HepG2 (cell line): ENCODE measurements around the gene PEX10. TPM values are rescaled to one million over a fixed set of nuclear protein-coding genes. Genes with fewer than 3 reads are reported as not detected.
A peak's percentile ranks its signal among the peaks of the same experiment; 100 is the strongest.

Experiments
- BCL6 ChIP-seq: IDR thresholded peaks from 2 replicates; pipeline ENCODE4 v1.6.1; 2016; ENCODE audit warnings: missing genetic modification reagents, missing compliant biosample characterization
- BHLHE40 ChIP-seq: IDR thresholded peaks from 2 replicates; pipeline ENCODE4 v1.6.1; 2011; ENCODE audit warnings: low read length, improper control_type of control experiment
- CCAR2 ChIP-seq: fragments of 200-400 bp; formaldehyde crosslinking; optimal IDR thresholded peaks from 2 replicates; pipeline ENCODE3; 2018; ENCODE audit warnings: low read depth, mild to moderate bottlenecking, low read length, moderate library complexity
- HNF4A ChIP-seq: sonication (generic); formaldehyde crosslinking; IDR thresholded peaks from 2 replicates; pipeline ENCODE4 v1.4.0; 2020; ENCODE audit warnings: missing genetic modification reagents
- HOMEZ ChIP-seq: IDR thresholded peaks from 2 replicates; pipeline ENCODE4 v1.6.1; 2016; ENCODE audit warnings: low read depth
- MAFG ChIP-seq: sonication (generic); formaldehyde crosslinking; IDR thresholded peaks from 2 replicates; pipeline ENCODE4 v1.5.1; 2020; ENCODE audit warnings: mild to moderate bottlenecking, missing genetic modification reagents
- NFAT5 ChIP-seq: sonication (generic); formaldehyde crosslinking; IDR thresholded peaks from 2 replicates; pipeline ENCODE4 v1.4.0; 2020; ENCODE audit warnings: missing genetic modification reagents
- NFE2L1 ChIP-seq: sonication (generic); formaldehyde crosslinking; IDR thresholded peaks from 2 replicates; pipeline ENCODE4 v1.4.0; 2020; ENCODE audit warnings: missing genetic modification reagents, mild to moderate bottlenecking, borderline replicate concordance
- NR0B2 ChIP-seq: sonication (generic); formaldehyde crosslinking; IDR thresholded peaks from 2 replicates; pipeline ENCODE4 v1.4.0; 2020; ENCODE audit warnings: mild to moderate bottlenecking, missing genetic modification reagents
- SP4 ChIP-seq: sonication (generic); formaldehyde crosslinking; IDR thresholded peaks from 2 replicates; pipeline ENCODE4 v1.8.1; 2023; ENCODE audit warnings: mild to moderate bottlenecking, missing genetic modification reagents
- TGIF2 ChIP-seq: IDR thresholded peaks from 2 replicates; pipeline ENCODE4 v1.6.1; 2016; ENCODE audit warnings: control low read depth, missing compliant biosample characterization
- ZMYM3 ChIP-seq: sonication (generic); formaldehyde crosslinking; IDR thresholded peaks from 2 replicates; pipeline ENCODE4 v1.5.1; 2020; ENCODE audit warnings: mild to moderate bottlenecking, missing genetic modification reagents
- ZNF101 ChIP-seq: sonication (generic); formaldehyde crosslinking; IDR thresholded peaks from 2 replicates; pipeline ENCODE4 v1.4.0; 2020; ENCODE audit warnings: mild to moderate bottlenecking, low read depth, missing genetic modification reagents, borderline replicate concordance
- ZNF20 ChIP-seq: sonication (generic); formaldehyde crosslinking; IDR thresholded peaks from 2 replicates; pipeline ENCODE4 v1.4.0; 2020; ENCODE audit warnings: mild to moderate bottlenecking, moderate library complexity, missing genetic modification reagents
- ZNF335 ChIP-seq: sonication (generic); formaldehyde crosslinking; IDR thresholded peaks from 2 replicates; pipeline ENCODE4 v1.4.0; 2020; ENCODE audit warnings: missing genetic modification reagents
- ZNF740 ChIP-seq: sonication (generic); formaldehyde crosslinking; IDR thresholded peaks from 2 replicates; pipeline ENCODE4 v1.4.0; 2020; ENCODE audit warnings: missing genetic modification reagents
- polyA plus RNA-seq, 8 experiments: library from polyadenylated mRNA; depleted of rRNA in 3 of 8; stranded (reverse) in 7 of 8; unstranded in 1 of 8; fragments of >200 nt; fragmentation: Illumina TruSeq in 4 of 8; extraction: Trizol in 4 of 8; gene quantifications; 2 replicates each; pipeline versions ENCODE4 v1.2.1 to v1.2.3, GENCODE V29; 2011 to 2016; ENCODE audit warnings: low read depth in 4 of 8, missing spikeins in 1 of 8, mixed read lengths in 1 of 8; ENCODE audit not compliant: insufficient read depth in 1 of 8
- total RNA-seq, 5 experiments: library from RNA; depleted of rRNA; stranded (reverse); fragments of >200 nt; fragmentation: Illumina TruSeq; extraction: Trizol; gene quantifications; 2 replicates each; pipeline ENCODE4 v1.2.3, GENCODE V29; 2016; ENCODE audit warnings: low read depth in 1 of 5
- TF ChIP-seq, protein P1 (sequence below): sonication (generic); formaldehyde crosslinking; IDR thresholded peaks from 2 replicates; pipeline ENCODE4 v1.4.0; 2020; ENCODE audit warnings: mild to moderate bottlenecking, missing genetic modification reagents
- TF ChIP-seq, protein P2 (sequence below): sonication (generic); formaldehyde crosslinking; IDR thresholded peaks from 2 replicates; pipeline ENCODE4 v1.5.0; 2020; ENCODE audit warnings: missing genetic modification reagents, mild to moderate bottlenecking, borderline replicate concordance
- TF ChIP-seq, protein P3 (sequence below): IDR thresholded peaks from 2 replicates; pipeline ENCODE4 v1.6.1; 2018; ENCODE audit warnings: missing genetic modification reagents, mild to moderate bottlenecking, missing compliant biosample characterization

The PEX10 gene
- total and polyA plus RNA-seq, 2 of the 13 experiments (the other 11 are each of a cell fraction or from before 2014, with no cell fraction given): 16.1 to 39.6 TPM

GRCh38 chr1:2393471-2393877 lies 18.9 kb downstream of the PEX10 start (continued):
- TF ChIP-seq HNF4A (CRISPR knock-in tag): peak; percentile 70
- TF ChIP-seq, protein P1, sequence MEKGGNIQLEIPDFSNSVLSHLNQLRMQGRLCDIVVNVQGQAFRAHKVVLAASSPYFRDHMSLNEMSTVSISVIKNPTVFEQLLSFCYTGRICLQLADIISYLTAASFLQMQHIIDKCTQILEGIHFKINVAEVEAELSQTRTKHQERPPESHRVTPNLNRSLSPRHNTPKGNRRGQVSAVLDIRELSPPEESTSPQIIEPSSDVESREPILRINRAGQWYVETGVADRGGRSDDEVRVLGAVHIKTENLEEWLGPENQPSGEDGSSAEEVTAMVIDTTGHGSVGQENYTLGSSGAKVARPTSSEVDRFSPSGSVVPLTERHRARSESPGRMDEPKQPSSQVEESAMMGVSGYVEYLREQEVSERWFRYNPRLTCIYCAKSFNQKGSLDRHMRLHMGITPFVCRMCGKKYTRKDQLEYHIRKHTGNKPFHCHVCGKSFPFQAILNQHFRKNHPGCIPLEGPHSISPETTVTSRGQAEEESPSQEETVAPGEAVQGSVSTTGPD (CRISPR knock-in tag): no peak
- no peak for TF ChIP-seq CCAR2
- TF ChIP-seq, protein P2, sequence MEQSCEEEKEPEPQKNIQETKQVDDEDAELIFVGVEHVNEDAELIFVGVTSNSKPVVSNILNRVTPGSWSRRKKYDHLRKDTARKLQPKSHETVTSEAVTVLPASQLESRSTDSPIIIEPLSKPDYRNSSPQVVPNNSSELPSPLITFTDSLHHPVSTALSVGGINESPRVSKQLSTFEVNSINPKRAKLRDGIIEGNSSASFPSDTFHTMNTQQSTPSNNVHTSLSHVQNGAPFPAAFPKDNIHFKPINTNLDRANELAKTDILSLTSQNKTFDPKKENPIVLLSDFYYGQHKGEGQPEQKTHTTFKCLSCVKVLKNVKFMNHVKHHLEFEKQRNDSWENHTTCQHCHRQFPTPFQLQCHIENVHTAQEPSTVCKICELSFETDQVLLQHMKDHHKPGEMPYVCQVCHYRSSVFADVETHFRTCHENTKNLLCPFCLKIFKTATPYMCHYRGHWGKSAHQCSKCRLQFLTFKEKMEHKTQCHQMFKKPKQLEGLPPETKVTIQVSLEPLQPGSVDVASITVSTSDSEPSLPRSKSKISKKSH: no peak
- no peak for TF ChIP-seq ZNF335 (CRISPR knock-in tag)
- no peak for TF ChIP-seq TGIF2
- TF ChIP-seq BCL6 (CRISPR knock-in tag): no peak
- no peak for TF ChIP-seq HOMEZ (CRISPR knock-in tag)
- TF ChIP-seq NFAT5 (CRISPR knock-in tag): no peak
- TF ChIP-seq NFE2L1: no peak
- TF ChIP-seq ZMYM3: peak; percentile 91
- no peak for TF ChIP-seq BHLHE40
- no peak for TF ChIP-seq NR0B2
- TF ChIP-seq ZNF101 (CRISPR knock-in tag): no peak
- no peak for TF ChIP-seq ZNF740 (CRISPR knock-in tag)
- TF ChIP-seq SP4: no peak; the same call in 1 of the 2 replicates
- TF ChIP-seq, protein P3, sequence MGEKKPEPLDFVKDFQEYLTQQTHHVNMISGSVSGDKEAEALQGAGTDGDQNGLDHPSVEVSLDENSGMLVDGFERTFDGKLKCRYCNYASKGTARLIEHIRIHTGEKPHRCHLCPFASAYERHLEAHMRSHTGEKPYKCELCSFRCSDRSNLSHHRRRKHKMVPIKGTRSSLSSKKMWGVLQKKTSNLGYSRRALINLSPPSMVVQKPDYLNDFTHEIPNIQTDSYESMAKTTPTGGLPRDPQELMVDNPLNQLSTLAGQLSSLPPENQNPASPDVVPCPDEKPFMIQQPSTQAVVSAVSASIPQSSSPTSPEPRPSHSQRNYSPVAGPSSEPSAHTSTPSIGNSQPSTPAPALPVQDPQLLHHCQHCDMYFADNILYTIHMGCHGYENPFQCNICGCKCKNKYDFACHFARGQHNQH (CRISPR knock-in tag): no peak
- no peak for TF ChIP-seq ZNF20 (CRISPR knock-in tag)
- no peak for TF ChIP-seq MAFG (CRISPR knock-in tag)
